Left lung (tissue), 10 donors: ENCODE data around the gene CASZ1. TPM values are rescaled to one million over a fixed set of nuclear protein-coding genes. Genes with fewer than 3 reads are reported as not detected.

Source experiments
- ATAC-seq: fragments of 200-7000 bp; cut with Tn5 transposase; one replicate; pipeline ENCODE4 v1.9.1; 2020; ENCODE audit warnings: moderate library complexity
- DNase-seq, 4 donors: peaks; one replicate each; pipeline ENCODE4 v3.0.0-alpha.2; 2013 to 2020
- H3K27ac ChIP-seq, 2 donors: fragments of 200-600 bp; sonication (generic) in 1 of 2; one replicate each; pipeline versions ENCODE4 v1.5.0 to v1.8.0; 2020 to 2021
- H3K27me3 ChIP-seq, 2 donors: fragments of 200-600 bp; sonication (generic) in 1 of 2; one replicate each; pipeline versions ENCODE4 v1.5.0 to v1.8.0; 2020 to 2021
- H3K36me3 ChIP-seq, 2 donors: fragments of 200-600 bp; sonication (generic) in 1 of 2; one replicate each; pipeline versions ENCODE4 v1.5.0 to v1.8.0; 2020 to 2021
- H3K4me1 ChIP-seq, 2 donors: fragments of 200-600 bp; one replicate each; pipeline ENCODE4 v1.8.0; 2021
- H3K4me3 ChIP-seq, 2 donors: fragments of 200-600 bp; sonication (generic) in 1 of 2; one replicate each; pipeline versions ENCODE4 v1.5.0 to v1.8.0; 2020 to 2021; ENCODE audit warnings: mild to moderate bottlenecking in 1 of 2
- H3K9me3 ChIP-seq, 2 donors: fragments of 200-600 bp; sonication (generic) in 1 of 2; one replicate each; pipeline versions ENCODE4 v1.5.0 to v1.8.0; 2020 to 2021
- intact Hi-C, 2 donors: fragments of 100-400 bp; cut with DNase I; formaldehyde crosslinking; loops; one replicate each; pipeline versions ENCODE4 v1.11.2 to v1.14.2; 2022
- polyA plus RNA-seq, 6 donors: library from polyadenylated mRNA; unstranded; fragments of 120-200 nt; gene quantifications; one replicate each; pipeline ENCODE4 v1.2.1, GENCODE V29; 2013; ENCODE audit not compliant: insufficient read length in 6 of 6
- total RNA-seq, 2 donors: library from RNA; stranded (reverse); fragmentation: NEBNext Ultra II Directional; extraction: Animal tissue kit (Norgen Biotek cat#: 25700); gene quantifications; one replicate each; pipeline ENCODE4 v1.2.1, GENCODE V29; 2021
- TF ChIP-seq, protein P1 (sequence below), 2 donors: fragments of 200-600 bp; sonication (generic) in 1 of 2; IDR thresholded peaks; one replicate each; pipeline versions ENCODE4 v1.5.0 to v1.8.0; 2021; ENCODE audit warnings: antibody characterized with exemption in 2 of 2
- donor health status: DM: no; HTN: yes; CAD: no.
- donor health status: DM: no; HTN: no; CAD: no.

The CASZ1 gene
- total and polyA plus RNA-seq, 8 donors = 15.1 to 44.0 (median 21.1) TPM

DNA sequence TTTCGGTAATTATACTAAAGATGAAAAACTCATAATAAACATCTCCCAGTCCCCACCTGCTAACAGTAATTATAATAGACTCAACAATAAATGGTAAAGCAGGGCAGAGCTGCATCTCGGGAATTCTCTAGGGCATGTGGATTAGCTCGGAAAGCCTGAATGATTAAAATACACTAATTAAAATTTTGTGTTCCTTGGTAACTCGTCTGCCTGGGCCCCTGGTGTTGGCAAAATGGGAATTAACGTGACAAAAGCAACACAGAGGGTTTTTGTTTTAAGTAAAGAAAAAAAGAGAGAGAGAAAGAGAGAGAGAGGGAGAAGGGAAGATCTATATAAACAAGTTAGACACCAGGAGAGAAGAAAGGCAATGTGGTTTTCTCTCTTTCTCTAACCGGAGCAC is 62.1 kb downstream of the CASZ1 start:
- intact Hi-C loops = no loop called here
- Histone ChIP-seq H3K36me3 (no peaks in the 10 kb centered on the region), H3K27me3 (no peaks in the 10 kb centered on the region), H3K4me1 (peaks cover 7 to 16% of the 10 kb centered on the region in 2 donors), H3K4me3 (no peak overlapping the region), H3K9me3 (no peaks in the 10 kb centered on the region), H3K27ac (no peak overlapping the region)
- DNase-seq = no peak
- TF ChIP-seq, protein P1, sequence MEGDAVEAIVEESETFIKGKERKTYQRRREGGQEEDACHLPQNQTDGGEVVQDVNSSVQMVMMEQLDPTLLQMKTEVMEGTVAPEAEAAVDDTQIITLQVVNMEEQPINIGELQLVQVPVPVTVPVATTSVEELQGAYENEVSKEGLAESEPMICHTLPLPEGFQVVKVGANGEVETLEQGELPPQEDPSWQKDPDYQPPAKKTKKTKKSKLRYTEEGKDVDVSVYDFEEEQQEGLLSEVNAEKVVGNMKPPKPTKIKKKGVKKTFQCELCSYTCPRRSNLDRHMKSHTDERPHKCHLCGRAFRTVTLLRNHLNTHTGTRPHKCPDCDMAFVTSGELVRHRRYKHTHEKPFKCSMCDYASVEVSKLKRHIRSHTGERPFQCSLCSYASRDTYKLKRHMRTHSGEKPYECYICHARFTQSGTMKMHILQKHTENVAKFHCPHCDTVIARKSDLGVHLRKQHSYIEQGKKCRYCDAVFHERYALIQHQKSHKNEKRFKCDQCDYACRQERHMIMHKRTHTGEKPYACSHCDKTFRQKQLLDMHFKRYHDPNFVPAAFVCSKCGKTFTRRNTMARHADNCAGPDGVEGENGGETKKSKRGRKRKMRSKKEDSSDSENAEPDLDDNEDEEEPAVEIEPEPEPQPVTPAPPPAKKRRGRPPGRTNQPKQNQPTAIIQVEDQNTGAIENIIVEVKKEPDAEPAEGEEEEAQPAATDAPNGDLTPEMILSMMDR (IDR thresholded peaks at IDR 0.05) = no peak
- no peak for ATAC-seq

DNA sequence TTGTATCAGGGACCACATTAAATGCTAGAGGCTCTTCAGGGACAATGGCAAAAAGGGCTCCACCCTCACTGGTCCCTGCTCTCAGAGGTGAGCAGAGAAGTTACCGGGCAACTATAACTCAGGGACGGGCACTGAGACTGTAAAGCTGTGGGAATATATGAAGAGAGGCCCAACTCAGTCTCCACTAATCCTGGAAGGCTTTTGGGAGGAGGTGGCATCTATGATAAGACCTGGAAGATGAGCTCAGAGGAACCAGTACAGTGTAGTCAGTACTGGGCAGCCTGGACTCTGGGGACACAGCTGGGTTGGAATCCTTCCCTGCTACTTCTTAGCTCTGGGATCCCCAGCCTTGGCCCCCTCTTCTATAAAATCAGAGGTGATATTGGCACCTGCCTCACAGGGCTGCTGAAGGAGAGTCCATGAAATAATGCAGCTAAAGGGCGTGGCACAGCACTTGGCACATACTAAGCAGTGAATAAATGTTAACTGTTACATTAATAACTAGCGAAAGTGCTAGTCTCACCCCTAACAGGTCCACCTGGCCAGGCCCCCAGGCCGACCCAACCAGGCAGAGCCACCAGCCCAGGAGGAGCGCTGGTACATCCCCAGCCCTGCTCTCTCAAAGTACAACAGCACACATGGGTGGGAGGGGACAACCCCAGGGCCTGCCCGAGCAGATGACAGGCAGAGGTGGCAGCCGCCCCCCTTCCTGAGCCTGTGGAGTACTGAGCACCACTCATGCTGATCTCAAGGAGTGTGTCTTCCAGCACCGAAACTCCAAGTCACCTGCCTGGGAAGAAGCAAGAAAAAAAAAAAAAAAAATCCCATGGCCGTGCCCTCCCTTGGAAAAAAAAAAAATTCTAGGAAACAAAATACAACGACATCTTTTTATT is 62.7 kb downstream of the CASZ1 start:
- TF ChIP-seq, protein P1 (IDR thresholded peaks at IDR 0.05) = no peak
- peak; percentile 79 for ATAC-seq
- Histone ChIP-seq H3K27ac (no peak overlapping the region), H3K9me3 (no peaks in the 10 kb centered on the region), H3K4me1 (peaks cover 7 to 16% of the 10 kb centered on the region in 2 donors), H3K36me3 (no peaks in the 10 kb centered on the region), H3K4me3 (no peak overlapping the region), H3K27me3 (no peaks in the 10 kb centered on the region)
- DNase-seq = peak in 2 of 4 donors; percentile 50 to 82
- intact Hi-C loops = no loop called here

- Histone ChIP-seq H3K27ac (peak overlapping the region in 1 of 2 donors; percentile 26), H3K27me3 (no peaks in the 10 kb centered on the region), H3K4me3 (no peak overlapping the region), H3K9me3 (no peaks in the 10 kb centered on the region), H3K36me3 (no peaks in the 10 kb centered on the region), H3K4me1 (peaks cover 11% of the 10 kb centered on the region in 2 donors)
- TF ChIP-seq, protein P1 (IDR thresholded peaks at IDR 0.05) = no peak
- peak; percentile 27 for ATAC-seq
- no peak for DNase-seq
- intact Hi-C loops = no loop called here
Observed at GRCh38 chr1:10730985-10731384, 65.5 kb downstream of the CASZ1 start.

GRCh38 chr1:10728595-10729410 is 67.6 kb downstream of the CASZ1 start:
- Histone ChIP-seq H3K27me3 (no peaks in the 10 kb centered on the region), H3K27ac (no peak overlapping the region), H3K9me3 (no peaks in the 10 kb centered on the region), H3K36me3 (no peaks in the 10 kb centered on the region), H3K4me3 (no peak overlapping the region), H3K4me1 (peaks cover 15 to 21% of the 10 kb centered on the region in 2 donors)
- intact Hi-C loops = no loop called here
- peak in 2 of 4 donors; percentile 75 to 83 for DNase-seq
- TF ChIP-seq, protein P1 (IDR thresholded peaks at IDR 0.05) = no peak
- ATAC-seq = no peak

GRCh38 chr1:10727751-10728232 is 68.7 kb downstream of the CASZ1 start:
- intact Hi-C loops = no loop called here
- peaks cover 21 to 22% of the 10 kb centered on the region in 2 donors for H3K4me1 ChIP-seq
- no peak for ATAC-seq

More at GRCh38 chr1:10727751-10728232, 68.7 kb downstream of the CASZ1 start:
- Histone ChIP-seq H3K27ac (no peak overlapping the region), H3K9me3 (no peaks in the 10 kb centered on the region), H3K36me3 (no peaks in the 10 kb centered on the region), H3K27me3 (no peaks in the 10 kb centered on the region), H3K4me3 (no peak overlapping the region)
- TF ChIP-seq, protein P1 (IDR thresholded peaks at IDR 0.05) = no peak
- no peak for DNase-seq
